K562 (cell line): ENCODE results near the gene CEP192. TPM values are rescaled to one million over a fixed set of nuclear protein-coding genes. Genes with fewer than 3 reads are reported as not detected.

ENCODE experiments used
- ATF3 ChIP-seq, 2 experiments: fragments of 450-650 bp in 1 of 2; sonication (generic) in 1 of 2; formaldehyde crosslinking in 1 of 2; IDR thresholded peaks in 1 of 2; conservative IDR thresholded peaks in 1 of 2; 2 replicates each; pipeline versions ENCODE4 v1.6.1 to v1.8.1; 2016 to 2023; ENCODE audit warnings: mild to moderate bottlenecking in 2 of 2, moderate library complexity in 2 of 2, inconsistent platforms in 1 of 2, missing genetic modification reagents in 1 of 2
- BCOR ChIP-seq: fragments of 450-650 bp; IDR thresholded peaks from 2 replicates; pipeline ENCODE4 v1.6.1; 2016
- CBFB ChIP-seq: sonication (generic); formaldehyde crosslinking; IDR thresholded peaks from 2 replicates; pipeline ENCODE4 v1.4.0; 2020; ENCODE audit warnings: mild to moderate bottlenecking, missing genetic modification reagents
- CHD4 ChIP-seq: fragments of 200-600 bp; sonication (generic); IDR thresholded peaks from 3 replicates; pipeline ENCODE4 v1.6.1; 2012; ENCODE audit warnings: low read depth, mild to moderate bottlenecking, mixed read lengths, low read length, inconsistent platforms; ENCODE audit not compliant: insufficient read depth, insufficient replicate concordance, poor library complexity, severe bottlenecking
- ELF4 ChIP-seq: fragments of 450-650 bp; formaldehyde crosslinking; IDR thresholded peaks from 2 replicates; pipeline ENCODE4 v1.4.0; 2022; ENCODE audit warnings: missing genetic modification characterization
- GABPA ChIP-seq: fragments of 200-800 bp; sonication (Bioruptor generic); conservative IDR thresholded peaks from 2 replicates; pipeline ENCODE4 v1.6.1; 2016; ENCODE audit warnings: low read depth, missing genetic modification characterization, missing compliant biosample characterization
- MBD1 ChIP-seq: fragments of 250-450 bp; sonication (Bioruptor Pico); IDR thresholded peaks from 2 replicates; pipeline ENCODE4 v1.8.0; 2022; ENCODE audit warnings: inconsistent platforms
- MCM7 ChIP-seq, 2 experiments: fragments of 450-650 bp; IDR thresholded peaks; 2 replicates each; pipeline ENCODE4 v1.6.1; 2016 to 2018
- NFE2L1 ChIP-seq: fragments of 450-650 bp; IDR thresholded peaks from 2 replicates; pipeline ENCODE4 v1.6.1; 2016; ENCODE audit warnings: missing genetic modification characterization, low read depth, mild to moderate bottlenecking, missing compliant biosample characterization, moderate library complexity, borderline replicate concordance
- NR2C1 ChIP-seq, 2 experiments: fragments of 450-650 bp; IDR thresholded peaks; 2 replicates each; pipeline ENCODE4 v1.6.1; 2017; ENCODE audit warnings: mild to moderate bottlenecking in 2 of 2, antibody characterized with exemption in 1 of 2, inconsistent platforms in 1 of 2, missing compliant biosample characterization in 1 of 2, missing genetic modification characterization in 1 of 2
- POLR2AphosphoS2 ChIP-seq: IDR thresholded peaks from 2 replicates; pipeline ENCODE4 v1.6.1; 2012; ENCODE audit warnings: low read length, improper control_type of control experiment
- PTBP1 ChIP-seq: fragments of 200-400 bp; formaldehyde crosslinking; IDR thresholded peaks from 2 replicates; pipeline ENCODE4 v1.6.1; 2017; ENCODE audit warnings: low read depth, low read length
- RHOXF2B ChIP-seq: fragments of 250-450 bp; sonication (Bioruptor Pico); conservative IDR thresholded peaks from 2 replicates; pipeline ENCODE4 v1.5.1; 2021
- ZBTB17 ChIP-seq: fragments of 450-650 bp; formaldehyde crosslinking; IDR thresholded peaks from 2 replicates; pipeline ENCODE4 v1.4.0; 2020; ENCODE audit warnings: mild to moderate bottlenecking
- ZHX1 ChIP-seq: fragments of 150-350 bp; conservative IDR thresholded peaks from 2 replicates; pipeline ENCODE4 v1.6.1; 2014; ENCODE audit warnings: low read length
- ZNF395 ChIP-seq: fragments of 200-800 bp; sonication (Bioruptor generic); IDR thresholded peaks from 2 replicates; pipeline ENCODE4 v1.6.1; 2017; ENCODE audit warnings: missing genetic modification characterization, missing compliant biosample characterization
- ZNF586 ChIP-seq: fragments of 450-650 bp; formaldehyde crosslinking; conservative IDR thresholded peaks from 2 replicates; pipeline ENCODE4 v1.4.0; 2020; ENCODE audit warnings: mild to moderate bottlenecking, moderate library complexity
- ZNF655 ChIP-seq: fragments of 250-450 bp; sonication (Bioruptor Pico); IDR thresholded peaks from 2 replicates; pipeline ENCODE4 v1.5.0; 2021
- polyA plus RNA-seq, 8 experiments: library from polyadenylated mRNA; depleted of rRNA in 4 of 8; stranded (reverse) in 5 of 8; unstranded in 3 of 8; fragments of >200 nt; fragmentation: Nextera tagmentation in 2 of 8; fragmentation: Illumina TruSeq in 1 of 8; extraction: Ambion mirVana in 2 of 8; extraction: Trizol in 1 of 8; gene quantifications; 2 replicates each; pipeline versions ENCODE4 v1.2.1 to v1.2.3, GENCODE V29; 2011 to 2014; ENCODE audit warnings: inconsistent platforms in 1 of 8, missing spikeins in 1 of 8
- total RNA-seq, 7 experiments: library from RNA; depleted of rRNA in 6 of 7; stranded (reverse); fragments of >200 nt in 6 of 7; fragmentation: Illumina TruSeq in 2 of 7; extraction: Trizol in 2 of 7; gene quantifications; 2 replicates each; pipeline versions ENCODE4 v1.2.1 to v1.2.3, GENCODE V29; 2011 to 2021; ENCODE audit warnings: low replicate concordance in 1 of 7

The CEP192 gene
- total and polyA plus RNA-seq, 9 of the 15 experiments (the other 6 are each of a cell fraction or from before 2014, with no cell fraction given), result 14.4 to 54.4 (median 35.8) TPM

GRCh38 chr18:12990967-12991820 lies at the start of gene CEP192 (continued):
- TF ChIP-seq ZNF395 (peak; percentile 64; the same call in 1 of the 2 replicates), PTBP1 (no peak), GABPA (tag) (peak; percentile 51), POLR2AphosphoS2 (0 out of 2 replicates have a peak, but pooled peaks have one; percentile 33), NFE2L1 (no peak), MBD1 (CRISPR knock-in tag) (no peak), ATF3 (IDR thresholded peaks at IDR 0.05) (no peak), ATF3 (CRISPR knock-in tag; conservative IDR thresholded peaks at IDR 0.05) (no peak; the same call in 1 of the 2 replicates), CHD4 (no peak), CBFB (CRISPR knock-in tag) (peak; percentile 59; the same call in 1 of the 2 replicates), BCOR (no peak), ZNF655 (no peak), NR2C1 (IDR thresholded peaks at IDR 0.05) (no peak), NR2C1 (tag; IDR thresholded peaks at IDR 0.05) (no peak), ZNF586 (CRISPR knock-in tag) (no peak), ELF4 (no peak), ZHX1 (no peak), RHOXF2B (CRISPR knock-in tag) (no peak), MCM7 (IDR thresholded peaks at IDR 0.05) (no peak), ZBTB17 (CRISPR knock-in tag) (no peak)
